ENCODE measurements around the gene CNST. TPM values are rescaled to one million over a fixed set of nuclear protein-coding genes. Genes with fewer than 3 reads are reported as not detected.
"Not testable (repeated sequence)": the region's sequence is repeated elsewhere in the genome, so short reads cannot be mapped to it uniquely, and the experiment has no call there.

Gene CNST
- total RNA-seq, 1 donor from 2014 or later = 13.7 TPM

DNA sequence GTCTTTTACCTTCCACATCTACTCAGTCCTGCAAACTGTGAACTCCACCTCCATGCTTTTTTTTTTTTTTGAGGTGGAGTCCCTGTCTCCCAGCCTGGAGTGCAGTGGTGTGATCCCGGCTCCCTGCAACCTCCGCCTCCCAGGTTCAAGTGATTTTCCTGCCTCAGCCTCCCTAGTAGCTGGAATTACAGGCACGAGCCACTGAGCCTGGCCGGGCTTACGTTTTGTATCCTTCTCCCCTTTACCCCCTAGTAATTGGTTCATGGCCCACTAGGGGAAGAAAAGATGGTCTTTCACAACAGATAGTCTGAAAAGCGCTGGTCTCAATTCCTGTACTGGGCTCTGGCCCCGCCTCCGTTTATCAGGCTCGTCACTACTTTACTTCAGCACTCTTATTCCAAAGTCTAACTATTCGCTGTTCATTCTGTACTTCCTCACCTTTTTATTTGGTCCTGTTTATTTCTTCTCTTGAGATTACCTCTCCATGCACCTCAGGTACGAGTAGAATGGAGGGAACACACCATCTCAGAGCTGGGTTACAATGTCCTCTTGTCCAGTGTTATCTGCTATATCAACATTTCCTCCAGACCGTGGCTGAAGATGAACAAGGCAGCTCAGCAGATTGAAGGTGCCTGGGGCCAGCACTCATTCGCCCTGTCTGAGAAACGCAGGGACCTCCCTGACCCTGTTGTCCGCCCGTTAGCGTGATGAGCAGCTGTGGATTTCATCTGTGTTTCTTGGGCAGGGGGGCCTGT is 16.2 kb downstream of the CNST start:
- no peak for DNase-seq (ENCODE audit: extremely low read depth, low read depth, low spot score)

DNA sequence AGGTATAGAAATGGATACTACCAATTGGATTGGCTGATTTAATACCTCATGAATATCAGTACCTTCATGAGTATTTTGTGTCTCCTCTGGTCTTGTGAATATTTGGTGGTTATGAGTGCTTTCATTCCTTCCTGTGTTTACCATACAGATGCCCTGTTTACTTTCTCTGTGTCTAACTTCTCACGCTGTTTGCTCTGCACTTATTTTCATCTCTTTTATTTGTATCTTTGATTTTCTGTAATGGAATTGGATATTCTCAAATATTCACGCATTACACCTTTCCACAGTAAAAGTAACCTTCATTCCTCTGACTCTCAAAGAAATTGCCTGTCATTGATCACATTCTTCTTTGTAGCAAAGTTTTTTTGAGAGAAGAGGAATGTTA is 16.8 kb downstream of the CNST start:
- DNase-seq (ENCODE audit: extremely low read depth, low read depth, low spot score) = no peak

DNA sequence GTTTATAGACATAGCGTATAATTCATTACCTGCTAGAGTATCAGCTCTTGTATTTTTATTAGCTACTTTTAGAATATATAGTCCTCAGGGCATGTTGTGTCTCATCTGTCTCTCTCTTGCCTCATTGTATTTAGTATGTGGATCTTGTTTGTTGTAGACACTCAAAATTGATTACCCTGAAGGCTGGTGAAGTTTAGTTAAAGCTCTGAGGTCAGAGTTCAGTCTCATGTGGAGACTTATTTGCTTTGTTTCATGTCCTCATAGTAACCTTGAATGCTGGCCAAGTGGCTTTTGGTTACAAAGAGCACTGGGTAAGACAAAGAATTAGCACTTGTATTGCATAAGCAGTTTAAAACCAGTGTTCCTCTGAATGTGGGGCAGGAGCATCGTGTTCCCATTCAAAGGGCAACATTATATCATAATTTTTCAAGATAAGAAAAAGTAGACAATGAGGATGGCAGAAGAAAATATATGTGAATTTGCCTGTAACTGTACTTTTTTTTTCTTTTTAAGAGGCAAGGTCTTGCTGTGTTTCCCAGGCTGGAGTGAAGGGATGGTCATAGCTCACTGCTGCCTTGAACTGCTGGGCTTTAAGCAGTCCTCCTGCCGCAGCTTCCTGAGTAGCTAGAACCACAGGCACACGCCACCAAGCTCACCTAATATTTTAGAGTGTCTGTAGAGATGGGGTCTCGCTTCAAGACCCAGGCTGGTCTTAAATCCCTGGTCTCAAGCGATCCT is 17.4 kb downstream of the CNST start:
- no peak for DNase-seq (ENCODE audit: extremely low read depth, low read depth, low spot score)

DNA sequence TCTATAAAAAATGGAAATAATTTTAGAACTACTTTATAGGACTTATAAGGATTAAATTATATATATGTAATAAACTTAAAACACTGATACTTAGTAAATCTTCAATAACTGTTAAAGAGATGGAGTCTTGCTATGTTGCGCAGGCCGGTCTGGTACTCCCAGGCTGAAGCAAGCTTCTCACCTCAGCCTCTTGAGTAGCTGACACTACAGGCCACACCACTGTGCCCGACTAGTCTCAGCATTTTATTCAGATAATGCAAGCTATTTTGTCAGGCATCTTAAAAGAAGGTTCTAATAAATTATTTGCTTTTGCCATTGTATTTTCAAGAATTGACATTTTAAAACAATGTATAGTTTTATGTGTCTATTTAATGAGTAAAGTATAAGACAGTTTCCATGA is 20.8 kb downstream of the CNST start:
- DNase-seq (ENCODE audit: extremely low read depth, low read depth, low spot score) = no peak

DNA sequence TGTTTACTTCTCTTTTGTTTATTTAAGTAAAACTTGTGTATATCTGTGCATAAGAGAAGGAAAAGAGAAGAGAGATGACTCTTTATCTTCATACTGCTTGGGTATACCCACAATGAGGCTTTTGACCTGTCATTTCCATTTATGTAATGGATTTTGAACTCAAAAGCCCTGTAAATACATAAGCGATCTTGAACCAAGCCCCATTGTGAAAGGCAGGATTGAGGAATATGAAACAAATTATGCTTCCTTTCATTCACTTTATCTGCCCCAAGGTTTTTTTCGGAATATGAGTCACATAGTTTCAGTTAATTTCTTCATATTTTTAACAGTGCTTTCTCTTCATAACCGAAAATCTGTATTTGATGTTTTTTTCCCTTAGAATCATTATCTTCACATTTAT is 21.4 kb downstream of the CNST start:
- DNase-seq (ENCODE audit: extremely low read depth, low read depth, low spot score) = no peak

DNA sequence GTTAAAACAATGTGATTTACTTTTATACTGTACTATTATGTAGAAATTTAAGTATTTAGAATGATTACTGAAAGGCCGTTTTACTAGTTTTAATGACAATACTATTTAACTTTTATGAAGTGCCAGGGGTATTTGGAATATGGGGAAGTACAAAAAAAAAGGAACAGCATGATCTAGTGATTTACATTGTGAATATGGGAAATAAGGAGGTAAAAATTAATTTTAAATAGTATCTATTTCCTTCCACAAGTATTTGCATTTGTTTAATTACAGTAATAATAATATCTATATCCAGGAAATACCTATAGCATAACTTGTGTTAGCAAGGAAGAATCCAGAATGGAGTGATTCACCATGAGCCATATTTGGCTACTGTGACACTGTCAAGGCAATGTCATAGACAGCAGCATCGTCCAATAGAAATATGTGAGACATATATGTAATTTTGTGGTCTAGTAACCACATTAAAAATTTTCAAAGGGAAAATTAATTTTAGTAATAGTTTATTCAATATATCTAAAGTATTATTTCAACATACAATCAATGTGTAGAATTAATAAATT is 22.0 kb downstream of the CNST start:
- no peak for DNase-seq (ENCODE audit: extremely low read depth, low read depth, low spot score)

DNA sequence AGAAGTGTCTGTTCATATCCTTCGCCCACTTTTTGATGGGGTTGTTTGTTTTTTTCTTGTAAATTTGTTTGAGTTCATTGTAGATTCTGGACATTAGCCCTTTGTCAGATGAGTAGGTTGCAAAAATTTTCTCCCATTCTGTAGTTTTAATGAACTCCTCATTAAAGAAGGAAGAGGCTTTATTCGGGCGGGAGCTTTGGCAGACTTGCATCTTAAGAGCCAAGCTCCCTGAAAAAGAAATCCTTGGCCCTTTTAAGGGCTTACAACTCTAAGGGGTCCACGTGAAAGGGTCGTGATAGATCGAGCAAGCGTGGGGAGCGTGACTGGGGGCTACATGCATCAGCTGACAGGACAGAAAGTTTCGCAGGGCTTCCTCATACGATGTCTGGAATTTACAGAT is 23.7 kb downstream of the CNST start:
- DNase-seq (ENCODE audit: extremely low read depth, low read depth, low spot score) = not testable (repeated sequence)

DNA sequence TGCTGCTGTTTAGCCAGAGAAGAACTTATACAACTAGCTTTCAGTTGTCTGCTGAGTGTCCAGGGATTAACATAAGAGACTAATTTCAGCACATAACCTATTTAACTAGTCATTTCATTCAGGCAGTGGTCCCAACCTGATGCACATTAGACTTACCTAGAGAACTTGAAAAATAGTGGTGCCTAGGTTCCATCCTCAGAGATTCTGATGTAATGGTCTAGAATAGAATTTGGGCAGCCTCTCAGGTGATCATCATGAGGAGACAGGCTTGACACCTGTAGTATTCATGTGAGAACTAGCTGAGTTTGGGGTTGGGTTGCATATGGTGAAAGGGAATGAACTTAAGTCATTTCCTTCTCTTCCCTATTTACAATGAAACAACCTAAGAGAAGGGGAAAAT is 24.8 kb downstream of the CNST start:
- no peak for DNase-seq (ENCODE audit: extremely low read depth, low read depth, low spot score)

DNA sequence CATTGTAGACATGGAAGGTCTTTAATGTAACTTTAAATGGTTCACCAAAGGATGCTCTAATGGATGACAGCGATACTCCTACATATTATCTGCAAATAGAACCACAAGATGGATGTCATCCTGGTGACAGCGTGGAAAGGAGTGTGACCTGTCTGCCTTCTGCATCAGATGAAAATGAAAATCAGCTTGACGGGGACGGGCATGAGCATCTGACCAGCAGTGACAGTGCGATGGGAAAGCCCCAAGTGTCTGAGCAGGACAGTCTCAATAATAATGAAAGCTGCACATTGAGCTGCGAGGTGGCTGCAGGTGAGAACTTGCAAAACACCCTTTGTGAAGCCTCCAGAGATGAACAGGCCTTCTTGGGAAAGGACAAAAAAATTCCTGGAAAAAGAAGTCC is 25.2 kb downstream of the CNST start:
- DNase-seq (ENCODE audit: extremely low read depth, low read depth, low spot score) = no peak

DNA sequence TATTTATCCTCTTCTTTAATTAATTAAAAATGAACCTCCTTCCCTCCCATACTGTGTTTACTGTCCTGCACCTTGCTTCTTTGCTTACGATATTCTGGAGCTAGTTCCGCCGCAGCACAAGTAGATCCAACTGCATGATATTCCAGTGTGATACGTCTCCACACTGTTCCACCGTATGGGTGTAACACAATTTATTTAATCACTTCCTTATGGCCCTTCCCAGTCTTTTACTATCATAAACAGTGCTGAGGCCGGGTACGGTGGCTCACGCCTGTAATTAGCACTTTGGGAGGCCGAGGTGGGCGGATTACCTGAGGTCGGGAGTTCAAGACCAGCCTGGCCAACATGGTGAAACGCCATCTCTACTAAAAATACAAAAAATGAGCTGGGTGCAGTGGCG is 25.7 kb downstream of the CNST start:
- no peak for DNase-seq (ENCODE audit: extremely low read depth, low read depth, low spot score)

DNA sequence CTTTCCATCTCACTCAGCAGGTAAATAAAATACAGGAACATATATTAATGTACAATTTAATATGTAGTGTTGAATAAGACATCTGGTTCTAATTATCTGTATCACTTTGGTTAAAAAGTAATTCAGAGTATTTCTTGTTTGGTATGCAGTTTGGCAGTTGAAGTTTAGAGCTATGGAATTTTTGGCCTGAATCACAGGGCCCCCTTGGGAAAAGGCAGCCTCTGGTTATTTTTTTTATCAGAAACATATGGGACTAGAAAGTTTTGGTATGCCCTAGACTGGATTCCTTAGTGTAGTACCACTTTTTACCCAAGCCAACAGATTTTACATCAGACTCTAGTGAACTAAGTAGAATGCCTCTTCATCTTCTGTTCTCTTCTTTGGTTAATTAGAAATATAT is 26.4 kb downstream of the CNST start:
- no peak for DNase-seq (ENCODE audit: extremely low read depth, low read depth, low spot score)

DNA sequence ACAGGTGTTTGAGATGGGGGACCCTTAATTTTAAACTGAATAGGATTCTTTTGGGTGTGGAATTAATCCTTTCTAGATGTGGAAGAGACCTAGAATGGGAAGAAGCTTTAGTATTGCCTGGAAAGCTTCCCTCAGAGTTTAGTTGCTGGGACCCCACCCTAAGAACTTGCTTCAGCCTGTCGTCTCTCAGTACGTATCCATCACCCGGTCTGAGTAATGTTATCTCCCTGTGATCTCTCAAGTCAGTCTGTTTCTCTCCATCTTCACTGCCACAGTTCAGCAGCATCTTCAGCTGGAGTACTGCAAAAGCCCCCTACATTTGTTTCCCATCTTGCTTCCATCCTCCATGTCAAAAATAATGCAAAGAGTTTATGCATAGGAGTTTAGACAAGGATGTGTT is 28.9 kb downstream of the CNST start:
- DNase-seq (ENCODE audit: extremely low read depth, low read depth, low spot score) = no peak

DNA sequence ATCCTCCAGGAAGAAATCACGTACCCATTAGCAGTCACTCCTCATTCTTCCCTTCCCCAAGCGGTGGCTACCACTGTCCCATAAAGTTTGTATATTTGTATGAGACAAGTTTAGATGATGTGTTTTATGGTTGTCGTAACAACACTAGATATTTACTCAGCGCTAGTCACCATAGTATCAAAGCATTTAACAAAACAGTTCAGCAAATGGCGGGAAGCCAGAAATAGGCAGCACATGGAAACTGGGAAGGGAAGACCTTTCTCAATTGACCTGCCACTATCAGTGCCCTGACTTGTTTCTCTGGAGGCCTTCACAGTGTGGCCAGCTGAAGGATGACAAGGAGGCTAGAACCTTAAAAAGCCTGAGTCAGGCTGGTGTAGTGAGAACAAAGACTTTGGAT is 31.1 kb downstream of the CNST start:
- DNase-seq (ENCODE audit: extremely low read depth, low read depth, low spot score) = no peak

DNA sequence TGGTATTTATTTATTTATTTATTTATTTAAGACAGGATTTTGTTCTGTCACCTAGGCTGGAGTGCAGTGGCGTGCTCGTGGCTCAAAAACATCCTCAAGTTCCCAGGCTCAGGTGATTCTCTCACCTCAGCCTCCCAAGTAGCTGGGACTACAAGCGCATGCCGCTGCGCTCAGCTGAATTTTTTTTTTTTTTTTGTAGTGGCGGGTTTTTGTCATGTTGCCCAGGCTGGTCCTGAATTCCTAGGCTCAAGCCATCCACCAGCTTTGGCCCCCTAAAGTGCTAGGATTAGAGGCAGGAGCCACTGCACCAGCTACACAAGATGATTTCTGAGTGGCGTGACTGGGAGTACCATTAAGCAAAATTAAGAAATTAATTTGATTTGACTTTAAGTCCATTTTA is 31.7 kb downstream of the CNST start:
- no peak for DNase-seq (ENCODE audit: extremely low read depth, low read depth, low spot score)

DNA sequence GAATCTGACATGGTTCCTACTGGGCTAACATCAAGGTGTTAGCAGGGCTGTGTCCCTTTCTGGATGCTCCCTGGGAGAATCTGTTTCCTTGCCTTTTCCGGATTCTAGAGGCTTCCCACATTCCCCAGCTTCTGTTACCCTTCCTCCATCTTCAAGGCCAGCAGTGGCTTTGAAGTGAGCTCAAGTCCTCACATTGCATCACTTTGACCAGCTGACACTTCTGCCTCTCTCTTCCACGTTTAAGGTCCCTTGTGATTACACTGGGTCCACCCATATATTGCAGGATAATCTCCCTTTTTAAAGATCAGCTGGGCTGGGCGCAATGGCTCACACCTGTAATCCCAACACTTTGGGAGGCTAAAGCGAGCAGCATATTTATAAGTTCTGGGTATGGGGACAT is 33.1 kb downstream of the CNST start:
- no peak for DNase-seq (ENCODE audit: extremely low read depth, low read depth, low spot score)

DNA sequence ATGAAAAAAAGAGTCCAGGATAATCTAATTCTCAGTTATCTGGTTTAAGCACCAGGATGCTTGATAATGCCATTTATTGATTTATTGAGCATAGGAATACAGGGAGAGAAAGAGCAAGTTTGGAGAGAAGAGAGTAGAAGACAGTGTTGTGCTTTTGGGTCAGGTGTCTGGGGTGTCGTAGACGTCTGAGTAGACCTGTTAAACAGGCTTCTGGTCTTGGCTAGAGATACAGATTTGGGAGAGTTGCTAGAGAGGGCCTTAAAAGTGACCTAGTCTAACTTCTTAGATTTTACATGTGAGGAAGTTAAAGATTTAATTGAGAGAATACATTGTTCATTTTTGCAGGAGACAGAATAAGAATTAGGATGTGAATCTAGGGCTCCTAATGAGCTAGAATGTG is 34.3 kb downstream of the CNST start:
- no peak for DNase-seq (ENCODE audit: extremely low read depth, low read depth, low spot score)

DNA sequence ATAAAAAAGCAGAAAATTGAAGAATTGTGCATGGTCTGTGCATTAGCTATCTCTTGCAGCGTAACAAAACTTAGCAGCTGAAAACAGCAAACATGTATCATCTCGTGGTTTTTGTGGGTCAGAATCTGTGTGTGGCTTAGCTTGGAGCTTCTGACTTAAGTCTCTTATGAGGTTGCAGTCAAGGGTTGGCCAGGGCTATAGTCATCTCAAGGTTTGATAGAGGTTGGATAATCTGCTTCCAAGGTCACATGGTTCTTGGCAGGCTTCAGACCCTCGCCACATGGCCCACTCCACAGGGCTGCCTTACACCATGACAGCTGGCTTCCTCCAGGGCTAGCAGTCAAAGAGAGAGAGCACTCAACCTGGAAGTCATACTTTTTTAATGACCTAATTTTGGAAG is 35.9 kb downstream of the CNST start:
- DNase-seq (ENCODE audit: extremely low read depth, low read depth, low spot score) = no peak

DNA sequence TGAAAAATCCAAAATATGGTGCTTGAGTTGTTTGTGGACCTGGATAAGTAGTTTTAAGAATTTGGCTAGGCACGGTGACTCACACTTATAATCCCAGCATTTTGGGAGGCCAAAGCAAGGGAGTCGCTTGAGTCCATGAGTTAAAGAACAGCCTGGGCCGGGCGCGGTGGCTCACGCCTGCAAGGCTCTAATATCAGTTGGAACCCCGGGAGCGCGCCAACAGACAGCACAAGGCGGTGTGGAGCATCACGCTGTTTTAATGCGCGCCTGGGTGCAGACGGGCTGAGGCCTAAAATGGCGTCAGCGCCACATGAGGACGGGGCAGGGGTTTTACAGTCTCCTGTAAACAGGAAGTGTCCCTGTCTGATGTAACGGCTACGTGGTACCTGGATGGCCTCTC is 39.0 kb downstream of the CNST start:
- not testable (repeated sequence) for DNase-seq (ENCODE audit: extremely low read depth, low read depth, low spot score)

DNA sequence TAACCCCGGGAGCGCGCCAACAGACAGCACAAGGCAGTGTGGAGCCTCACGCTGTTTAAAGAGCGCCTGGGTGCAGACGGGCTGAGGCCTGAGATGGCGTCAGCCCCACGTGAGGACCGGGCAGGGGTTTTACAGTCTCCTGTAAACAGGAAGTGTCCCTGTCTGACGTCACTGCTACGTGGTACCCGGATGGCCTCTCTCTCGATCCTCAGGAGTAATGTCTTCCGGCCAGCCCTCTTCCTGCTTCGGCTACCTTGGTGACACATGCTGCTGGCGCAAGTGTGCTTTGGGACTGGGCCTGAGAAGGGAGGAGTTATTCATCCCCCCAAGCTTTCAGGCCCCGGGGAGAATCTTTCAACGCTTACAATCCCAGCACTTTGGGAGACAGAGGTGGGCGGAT is 41.2 kb downstream of the CNST start:
- DNase-seq (ENCODE audit: extremely low read depth, low read depth, low spot score) = no peak

DNA sequence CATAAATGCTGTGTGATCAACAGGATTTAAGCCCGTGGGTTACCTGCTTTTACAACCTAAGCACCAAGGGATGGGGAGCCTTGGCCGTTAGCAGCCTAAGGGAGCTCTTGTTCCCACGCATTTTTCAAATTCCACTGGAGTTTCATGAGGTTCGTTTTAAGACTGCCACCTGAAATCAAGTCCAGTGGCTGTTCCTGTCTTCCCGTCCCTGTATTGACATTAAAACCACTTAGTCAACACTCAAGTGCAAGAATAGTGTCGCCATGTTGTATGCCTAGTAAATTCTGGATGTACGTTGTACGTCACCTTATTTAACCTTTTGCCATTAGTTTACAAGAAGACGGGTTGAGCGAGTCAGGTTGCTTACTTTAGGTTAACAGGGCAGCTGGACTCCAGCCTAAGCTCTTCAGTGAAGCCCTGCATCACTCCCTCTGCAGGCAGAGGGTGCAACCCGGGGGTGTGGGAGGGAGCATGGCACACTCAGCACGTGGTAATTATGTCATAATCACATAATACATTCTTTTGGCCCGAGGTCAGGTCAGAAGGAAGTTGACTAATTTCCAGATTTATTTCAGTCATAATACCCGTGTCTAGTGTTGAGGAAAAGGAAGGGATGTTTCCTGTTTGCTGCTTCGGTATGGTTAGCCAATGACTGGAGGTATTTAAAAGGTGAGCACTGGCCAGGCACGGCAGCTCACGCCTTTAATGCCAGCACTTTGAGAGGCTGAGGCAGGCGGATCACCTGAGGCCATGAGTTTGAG is 42.5 kb downstream of the CNST start:
- peak; percentile 94 for DNase-seq (ENCODE audit: extremely low read depth, low read depth, low spot score)

DNA sequence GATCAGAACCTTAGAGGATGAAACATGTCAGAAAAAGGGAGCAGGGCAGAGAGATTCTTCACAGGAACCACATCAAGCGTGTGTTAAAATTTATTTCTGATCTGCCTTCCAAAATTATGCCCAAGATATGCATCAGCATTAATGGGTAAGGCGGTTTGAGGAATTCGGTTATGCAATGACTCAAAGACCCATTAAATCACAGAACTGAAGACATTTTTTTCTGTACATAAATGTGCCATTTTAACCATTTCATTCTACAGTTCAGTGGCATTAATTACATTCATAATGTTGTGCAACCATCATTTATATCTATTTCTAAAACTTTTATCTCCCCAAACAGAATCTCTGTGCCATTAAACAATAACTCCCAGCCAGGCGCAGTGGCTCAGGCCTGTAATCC is 43.4 kb downstream of the CNST start:
- no peak for DNase-seq (ENCODE audit: extremely low read depth, low read depth, low spot score)
